Caki2 (cell line): Measurements from ENCODE around the gene LUC7L3. TPM values are rescaled to one million over a fixed set of nuclear protein-coding genes. Genes with fewer than 3 reads are reported as not detected.
"Not testable (repeated sequence)": the region's sequence is repeated elsewhere in the genome, so short reads cannot be mapped to it uniquely, and the experiment has no call there.

Source experiments
- DNase-seq: peaks from one replicate; pipeline ENCODE4 v3.0.0-alpha.2; 2015; ENCODE audit warnings: low read depth
- in situ Hi-C: cut with HindIII; loops from 2 replicates; pipeline ENCODE4 v1.10.0; 2016; ENCODE audit warnings: low sequenced_read_pairs, low pct_unique_long_range_greater_than_20kb, mixed read lengths
- total RNA-seq: library from RNA; depleted of rRNA; stranded (reverse); fragments of >200 nt; shearing (Covaris generic); gene quantifications from 2 replicates; pipeline ENCODE4 v1.2.3, GENCODE V29; 2014; ENCODE audit warnings: low replicate concordance

Gene LUC7L3
- total RNA-seq, 1 experiment from 2014 or later = 9.2 TPM

GRCh38 chr17:50699410-50699809 lies 20.0 kb upstream of the LUC7L3 start:
- DNase-seq = no peak
- in situ Hi-C loops = no loop called here

- no peak for DNase-seq
- in situ Hi-C loops = loop anchor here (5.0 kb wide), 1 partner anchor 66 kb away; no protein-coding TSS in a partner anchor
These were observed 16.2 kb upstream of the LUC7L3 start for GRCh38 chr17:50703162-50703561.

- in situ Hi-C loops = no loop called here
- peak; percentile 91 for DNase-seq
These were observed 11.9 kb upstream of the LUC7L3 start, which contains the start of gene ANKRD40 for GRCh38 chr17:50707289-50708049. ANKRD40 (minus strand) TSS chr17:50707914; CDS start chr17:50707654, 260 bp downstream.

GRCh38 chr17:50708050-50709000 lies 11.1 kb upstream of the LUC7L3 start:
- no peak for DNase-seq
- in situ Hi-C loops = no loop called here

GRCh38 chr17:50709053-50709452 lies 10.3 kb upstream of the LUC7L3 start:
- in situ Hi-C loops, DNase-seq: not testable (repeated sequence)

- in situ Hi-C loops = no loop called here
- no peak for DNase-seq
These were observed 9.4 kb upstream of the LUC7L3 start for GRCh38 chr17:50710025-50710424.

GRCh38 chr17:50710650-50711049 lies 8.8 kb upstream of the LUC7L3 start:
- in situ Hi-C loops = no loop called here

GRCh38 chr17:50712641-50713040 lies 6.8 kb upstream of the LUC7L3 start:
- in situ Hi-C loops = no loop called here
- DNase-seq = no peak

More at GRCh38 chr17:50710650-50711049, 8.8 kb upstream of the LUC7L3 start:
- no peak for DNase-seq

GRCh38 chr17:50715471-50715870 lies 3.9 kb upstream of the LUC7L3 start:
- in situ Hi-C loops = no loop called here
- no peak for DNase-seq

- in situ Hi-C loops = no loop called here
- no peak for DNase-seq
These were observed 756 bp downstream of the LUC7L3 start for GRCh38 chr17:50719924-50720794.

- in situ Hi-C loops = no loop called here
- no peak for DNase-seq
These were observed 2.0 kb downstream of the LUC7L3 start for GRCh38 chr17:50721194-50722010.

- DNase-seq = no peak
- in situ Hi-C loops = no loop called here
These were observed 3.3 kb downstream of the LUC7L3 start for GRCh38 chr17:50722746-50723145.

- in situ Hi-C loops, DNase-seq: not testable (repeated sequence)
These were observed 5.2 kb downstream of the LUC7L3 start for GRCh38 chr17:50724622-50725021.

- in situ Hi-C loops = no loop called here
These were observed 6.6 kb downstream of the LUC7L3 start for GRCh38 chr17:50725769-50726655.

GRCh38 chr17:50728112-50728429 lies 8.7 kb downstream of the LUC7L3 start:
- DNase-seq = no peak
- in situ Hi-C loops = no loop called here

More at GRCh38 chr17:50725769-50726655, 6.6 kb downstream of the LUC7L3 start:
- DNase-seq = no peak

- in situ Hi-C loops = no loop called here
- no peak for DNase-seq
These were observed 9.7 kb downstream of the LUC7L3 start for GRCh38 chr17:50728881-50729765.
